GM19023 (cell line): ENCODE data around the gene ADGRG3.
"Not testable (repeated sequence)": the region's sequence is repeated elsewhere in the genome, so short reads cannot be mapped to it uniquely, and the experiment has no call there.

ENCODE experiments used
- ATAC-seq: cut with Tn5 transposase; IDR thresholded peaks from one replicate; pipeline ENCODE4 v1.9.1; 2021; ENCODE audit warnings: mild to moderate bottlenecking, moderate library complexity; ENCODE audit not compliant: unreplicated experiment

ADGRG3 gene

GRCh38 chr16:57712569-57712968 is 44.5 kb downstream of the ADGRG3 start:
- ATAC-seq, result not testable (repeated sequence)

- ATAC-seq, result no peak
Measured at GRCh38 chr16:57713596-57713995, 45.5 kb downstream of the ADGRG3 start.

- ATAC-seq, result no peak
Measured at GRCh38 chr16:57714047-57714446, 45.9 kb downstream of the ADGRG3 start.

GRCh38 chr16:57720142-57720575 is 52.1 kb downstream of the ADGRG3 start:
- no peak for ATAC-seq

GRCh38 chr16:57721356-57722209 is 53.5 kb downstream of the ADGRG3 start:
- ATAC-seq, result no peak

- no peak for ATAC-seq
Measured at GRCh38 chr16:57722210-57722499, 54.0 kb downstream of the ADGRG3 start.

GRCh38 chr16:57722651-57723050 is 54.5 kb downstream of the ADGRG3 start:
- no peak for ATAC-seq

GRCh38 chr16:57723170-57723569 is 55.1 kb downstream of the ADGRG3 start:
- ATAC-seq, result no peak

- ATAC-seq, result no peak
Measured at GRCh38 chr16:57724531-57724930, 56.4 kb downstream of the ADGRG3 start.

GRCh38 chr16:57725151-57725550 is 57.0 kb downstream of the ADGRG3 start:
- ATAC-seq, result no peak

- no peak for ATAC-seq
Measured at GRCh38 chr16:57725554-57725953, 57.4 kb downstream of the ADGRG3 start.

GRCh38 chr16:57725976-57726375 is 57.9 kb downstream of the ADGRG3 start:
- no peak for ATAC-seq

- no peak for ATAC-seq
Measured at GRCh38 chr16:57726433-57726947, 58.4 kb downstream of the ADGRG3 start.

- ATAC-seq, result no peak
Measured at GRCh38 chr16:57727610-57728009, 59.5 kb downstream of the ADGRG3 start.

GRCh38 chr16:57728336-57729181 is 60.5 kb downstream of the ADGRG3 start:
- ATAC-seq, result no peak

- ATAC-seq, result no peak
Measured at GRCh38 chr16:57729182-57729484, 61.0 kb downstream of the ADGRG3 start.

- ATAC-seq, result not testable (repeated sequence)
Measured at GRCh38 chr16:57729852-57730251, 61.7 kb downstream of the ADGRG3 start.

GRCh38 chr16:57730771-57731730 is 62.9 kb downstream of the ADGRG3 start:
- ATAC-seq, result no peak

- no peak for ATAC-seq
Measured at GRCh38 chr16:57732037-57732436, 63.9 kb downstream of the ADGRG3 start.

- no peak for ATAC-seq
Measured at GRCh38 chr16:57732714-57733113, 64.6 kb downstream of the ADGRG3 start.
